Loucy (cell line): ENCODE data around the gene AGAP1.
"Not testable (repeated sequence)": the region's sequence is repeated elsewhere in the genome, so short reads cannot be mapped to it uniquely, and the experiment has no call there.

Experiments used
- CTCF ChIP-seq: fragments of 200-600 bp; sonication (generic); conservative IDR thresholded peaks from 2 replicates; pipeline ENCODE4 v1.5.1; 2014; ENCODE audit warnings: mild to moderate bottlenecking, antibody characterized with exemption, low read length
- EZH2phosphoT487 ChIP-seq: fragments of 200-600 bp; IDR thresholded peaks from 2 replicates; pipeline ENCODE4 v1.6.1; 2018; ENCODE audit warnings: antibody characterized with exemption, mild to moderate bottlenecking, moderate library complexity, borderline replicate concordance

- TF ChIP-seq CTCF, EZH2phosphoT487: not testable (repeated sequence)
Observed at GRCh38 chr2:236062806-236063205, 569.0 kb downstream of the AGAP1 start.
